OCI-LY3 (cell line): Measurements from ENCODE around the gene LMNB1.

Experiments used
- CTCF ChIP-seq: fragments of 200-600, 300-600 bp; sonication (generic); IDR thresholded peaks from 2 replicates; pipeline ENCODE4 v1.5.1; 2014; ENCODE audit warnings: antibody characterized with exemption, low read length, low read depth
- EZH2phosphoT487 ChIP-seq: fragments of 200-600 bp; shearing (Covaris generic); IDR thresholded peaks from 2 replicates; pipeline ENCODE4 v1.6.1; 2018; ENCODE audit warnings: antibody characterized with exemption, mixed run types, low read depth

GRCh38 chr5:126884269-126884819 lies 107.4 kb downstream of the LMNB1 start:
- no peak for TF ChIP-seq CTCF
- no peak for TF ChIP-seq EZH2phosphoT487
